HG03565 (cell line): Measurements from ENCODE around the gene WDR41.
"Not testable (repeated sequence)": the region's sequence is repeated elsewhere in the genome, so short reads cannot be mapped to it uniquely, and the experiment has no call there.

Experiments used
- ATAC-seq: cut with Tn5 transposase; IDR thresholded peaks from one replicate; pipeline ENCODE4 v1.9.1; 2021; ENCODE audit warnings: mild to moderate bottlenecking, moderate library complexity; ENCODE audit not compliant: unreplicated experiment

WDR41 gene, protein sequence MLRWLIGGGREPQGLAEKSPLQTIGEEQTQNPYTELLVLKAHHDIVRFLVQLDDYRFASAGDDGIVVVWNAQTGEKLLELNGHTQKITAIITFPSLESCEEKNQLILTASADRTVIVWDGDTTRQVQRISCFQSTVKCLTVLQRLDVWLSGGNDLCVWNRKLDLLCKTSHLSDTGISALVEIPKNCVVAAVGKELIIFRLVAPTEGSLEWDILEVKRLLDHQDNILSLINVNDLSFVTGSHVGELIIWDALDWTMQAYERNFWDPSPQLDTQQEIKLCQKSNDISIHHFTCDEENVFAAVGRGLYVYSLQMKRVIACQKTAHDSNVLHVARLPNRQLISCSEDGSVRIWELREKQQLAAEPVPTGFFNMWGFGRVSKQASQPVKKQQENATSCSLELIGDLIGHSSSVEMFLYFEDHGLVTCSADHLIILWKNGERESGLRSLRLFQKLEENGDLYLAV

DNA sequence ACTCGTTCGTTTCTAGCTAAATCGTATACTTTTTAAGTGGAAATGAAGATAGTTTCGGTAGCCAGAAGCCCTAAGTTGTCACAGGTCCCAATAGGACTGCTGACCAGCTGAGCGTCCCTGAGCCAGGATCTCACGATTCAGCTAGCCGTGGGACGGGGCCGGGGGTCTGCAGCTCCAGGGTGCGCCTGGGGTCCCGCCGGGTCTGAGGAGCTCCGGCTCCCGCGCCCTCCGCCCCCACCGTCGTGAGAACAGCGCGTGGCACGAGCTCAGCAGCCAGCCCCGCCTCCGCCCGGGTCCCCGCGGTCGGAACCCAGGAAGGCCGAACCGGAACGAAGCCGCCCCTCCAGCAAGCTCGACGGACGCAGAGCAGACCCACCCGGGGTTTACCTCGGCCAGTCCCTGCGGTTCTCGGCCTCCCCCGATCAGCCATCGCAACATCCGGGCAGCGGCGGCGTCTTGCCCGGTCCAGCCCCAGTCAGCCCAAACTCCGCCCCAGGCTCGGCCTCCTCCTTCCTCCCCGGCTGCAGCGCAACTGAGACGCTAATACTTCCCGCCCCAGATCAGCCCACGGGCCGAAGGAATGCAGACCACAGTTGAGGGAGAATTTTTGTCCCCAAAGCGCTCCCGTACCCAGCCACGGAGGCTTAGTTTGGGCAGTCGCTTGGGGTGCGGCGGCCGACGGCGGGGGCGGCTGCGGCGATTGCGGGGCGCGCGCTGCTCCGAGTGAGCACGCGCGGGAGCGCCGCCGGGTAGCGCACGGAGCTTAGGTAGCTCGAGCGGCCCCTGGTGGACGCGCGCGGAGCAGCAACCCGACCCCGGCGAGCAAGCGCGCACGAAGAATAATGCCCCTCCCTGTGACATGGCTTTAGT lies at the start of gene WDR41:
WDR41 (minus strand) TSS at position 534 of the 870 bp plus-strand sequence; CDS start at position 438, 96 bp downstream.
- ATAC-seq = peak; percentile 74

DNA sequence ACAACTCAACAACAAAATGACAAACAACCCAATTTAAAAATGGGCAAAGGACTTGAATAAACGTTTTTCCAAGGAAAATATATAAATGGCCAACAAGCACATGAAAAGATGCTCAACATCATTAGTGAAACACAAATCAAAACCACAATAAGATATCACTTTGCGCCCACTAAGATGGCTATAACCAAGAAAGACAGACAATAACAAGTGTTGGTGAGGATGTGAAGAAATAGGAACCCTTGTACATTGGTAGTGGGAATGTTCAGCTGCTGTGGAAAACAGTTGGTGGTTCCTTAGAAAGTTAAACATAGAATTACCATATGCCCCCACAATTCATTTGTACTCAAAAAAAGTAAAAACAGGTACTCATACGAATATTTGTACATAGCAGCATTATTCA lies 39.2 kb upstream of the WDR41 start:
- no peak for ATAC-seq

DNA sequence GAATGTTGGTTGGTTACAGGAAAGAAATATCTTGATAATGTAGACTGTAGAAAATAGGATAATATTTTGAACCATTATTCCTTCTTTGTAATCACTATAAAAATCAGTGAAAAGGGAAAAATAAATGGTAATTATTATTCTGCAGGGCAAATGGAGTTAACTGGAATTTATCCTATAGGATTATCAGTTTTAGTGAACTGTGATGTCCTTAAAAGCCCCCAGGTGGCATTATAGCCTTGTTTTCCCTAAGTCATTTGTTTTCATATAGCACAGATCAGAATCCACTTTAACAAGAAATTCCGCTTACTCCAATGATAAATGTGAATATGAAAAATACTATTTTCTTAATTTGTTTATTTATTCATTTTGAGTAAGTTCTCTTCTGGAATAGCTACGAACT lies 26.2 kb upstream of the WDR41 start:
- ATAC-seq = no peak

DNA sequence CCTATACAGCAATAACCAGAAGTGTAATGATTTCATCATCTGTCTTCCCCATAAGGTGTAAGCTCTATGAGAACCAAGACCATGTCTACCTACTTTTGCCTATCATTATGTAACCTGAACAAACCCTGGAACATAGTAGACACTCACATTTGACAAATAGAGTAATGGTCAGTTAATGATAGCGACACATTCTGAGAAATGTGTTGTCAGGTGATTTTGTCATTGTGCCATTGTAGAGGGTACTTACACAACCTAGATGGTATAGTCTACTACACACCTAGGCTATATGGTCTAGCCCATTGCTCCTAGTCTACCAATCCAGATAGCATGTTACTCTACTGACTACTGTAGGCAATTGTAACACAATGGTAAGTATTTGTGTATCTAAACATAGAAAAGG lies 22.3 kb upstream of the WDR41 start:
- ATAC-seq = no peak

DNA sequence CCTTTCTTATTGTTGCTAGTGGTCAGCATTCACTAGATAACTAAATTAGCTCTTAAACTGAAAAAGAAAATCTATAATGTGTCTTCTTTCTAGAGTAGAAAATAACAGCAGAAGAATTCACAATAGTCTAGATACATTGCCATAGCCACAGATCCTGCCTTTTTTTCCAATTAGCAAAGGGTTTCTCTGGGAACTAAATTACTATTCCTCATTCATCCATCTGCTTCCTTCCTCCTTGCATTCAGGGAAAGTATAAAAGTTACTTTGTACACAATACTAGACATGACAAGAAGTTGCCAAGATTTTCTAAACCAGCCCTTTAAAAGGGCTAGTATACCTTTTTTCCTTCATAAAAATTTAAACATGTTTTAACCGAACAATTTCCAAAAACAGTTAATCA lies 21.2 kb upstream of the WDR41 start:
- no peak for ATAC-seq

DNA sequence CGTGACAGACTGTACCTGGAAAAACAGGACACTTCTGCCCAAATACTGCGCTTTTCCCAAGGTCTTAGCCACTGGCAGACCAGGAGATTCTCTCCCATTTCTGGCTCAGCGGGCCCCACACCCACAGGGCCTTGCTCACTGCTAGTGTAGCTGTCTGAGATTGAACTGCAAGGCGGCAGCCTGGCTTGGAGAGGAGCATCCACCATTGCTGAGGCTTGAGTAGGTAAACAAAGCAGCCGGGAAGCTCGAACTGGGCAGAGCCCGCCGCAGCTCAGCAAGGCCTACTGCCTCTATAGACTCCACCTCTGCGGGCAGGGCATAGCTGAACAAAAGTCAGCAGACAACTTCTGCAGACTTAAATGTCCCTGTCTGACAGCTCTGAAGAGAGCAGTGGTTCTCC lies 9.0 kb upstream of the WDR41 start:
- not testable (repeated sequence) for ATAC-seq

DNA sequence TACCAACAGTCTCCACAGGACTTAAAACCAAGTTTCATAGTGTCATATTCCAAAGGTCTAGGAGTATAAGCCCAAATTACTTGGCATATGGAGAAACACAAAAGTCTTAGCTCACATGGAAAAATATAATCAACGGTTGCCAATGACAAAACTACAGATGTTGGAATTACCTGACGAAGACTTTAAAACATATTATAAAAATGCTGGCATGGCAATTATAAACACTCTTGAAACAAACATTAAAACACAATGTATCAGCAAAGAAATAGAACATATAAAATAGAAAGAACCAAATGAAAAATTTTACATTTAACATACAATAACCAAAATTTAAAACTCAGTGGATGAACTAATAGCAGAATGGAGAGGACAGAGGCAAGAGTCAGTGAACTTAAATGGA lies 7.9 kb upstream of the WDR41 start:
- ATAC-seq = no peak

DNA sequence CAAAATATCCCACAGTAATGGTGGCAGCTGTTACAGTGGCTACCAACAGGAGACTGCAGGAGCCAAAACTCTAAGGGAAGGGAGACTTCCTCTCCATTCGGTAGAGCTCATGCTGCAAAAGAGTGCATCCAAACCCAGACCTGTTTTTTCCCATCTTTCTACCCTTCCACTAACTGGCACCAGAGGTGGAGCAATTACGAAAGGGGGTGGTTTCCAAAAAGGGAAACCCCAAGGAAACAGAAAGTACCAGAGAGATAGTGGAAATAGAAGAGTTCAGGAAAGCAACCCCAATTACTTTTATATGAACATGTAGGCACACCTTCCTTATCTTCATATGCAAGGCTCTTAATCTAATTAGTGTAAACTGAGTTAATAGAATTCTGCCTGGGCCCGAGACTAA lies 7.3 kb upstream of the WDR41 start:
- no peak for ATAC-seq

DNA sequence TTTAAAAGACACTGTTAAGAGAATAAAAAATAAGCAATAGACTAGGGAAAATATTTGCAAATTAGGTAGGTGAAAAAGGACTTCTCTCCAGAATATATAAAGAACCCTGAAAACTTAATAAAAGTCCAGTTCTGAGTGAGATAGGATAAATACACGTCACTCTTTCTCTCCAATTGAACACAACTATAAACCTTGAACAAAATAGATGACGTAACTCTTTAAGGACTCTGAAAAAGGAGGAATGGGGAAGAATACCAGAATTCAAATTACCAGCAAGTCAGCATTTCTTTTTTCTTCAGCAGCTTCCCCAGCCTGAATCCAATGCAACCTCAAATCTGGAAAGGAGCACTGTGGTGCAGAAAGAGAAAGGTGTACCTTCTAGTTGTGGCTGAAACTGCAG lies 6.8 kb upstream of the WDR41 start:
- ATAC-seq = no peak

DNA sequence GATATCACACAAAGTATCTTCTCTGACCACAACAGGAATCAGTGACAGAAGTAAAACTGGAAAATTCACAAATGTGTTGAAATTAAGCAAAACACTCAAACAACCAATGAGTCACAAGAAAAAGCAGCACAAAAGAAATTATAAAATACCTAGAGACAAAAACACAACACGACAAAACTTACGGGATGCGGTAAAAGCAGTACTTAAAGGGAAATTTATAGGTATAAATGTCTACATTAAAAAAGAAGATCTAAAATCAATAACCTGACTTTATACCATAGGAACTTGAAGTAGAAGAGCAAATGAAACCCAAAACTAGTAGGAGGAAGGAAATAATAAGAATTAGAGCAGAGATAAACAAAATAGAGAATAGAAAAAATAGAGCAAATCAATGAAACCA lies 2.8 kb upstream of the WDR41 start:
- no peak for ATAC-seq

DNA sequence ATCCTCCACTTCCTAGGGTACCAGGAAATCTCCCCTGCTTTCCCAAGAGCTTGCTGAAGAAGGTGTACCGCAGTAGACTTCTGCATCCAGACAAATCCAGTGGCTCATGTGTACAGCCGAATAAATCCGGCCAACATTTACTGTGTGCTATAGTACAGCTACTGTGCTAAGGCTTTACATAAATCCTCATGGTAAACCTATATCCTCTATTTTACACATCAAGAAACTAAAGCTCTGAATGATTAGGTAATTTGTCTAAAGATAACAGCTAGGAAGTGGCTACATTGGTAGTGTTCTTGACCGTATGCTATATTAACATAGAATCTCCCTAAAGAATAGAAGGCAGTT lies 511 bp upstream of the WDR41 start:
- peak; percentile 11 for ATAC-seq

DNA sequence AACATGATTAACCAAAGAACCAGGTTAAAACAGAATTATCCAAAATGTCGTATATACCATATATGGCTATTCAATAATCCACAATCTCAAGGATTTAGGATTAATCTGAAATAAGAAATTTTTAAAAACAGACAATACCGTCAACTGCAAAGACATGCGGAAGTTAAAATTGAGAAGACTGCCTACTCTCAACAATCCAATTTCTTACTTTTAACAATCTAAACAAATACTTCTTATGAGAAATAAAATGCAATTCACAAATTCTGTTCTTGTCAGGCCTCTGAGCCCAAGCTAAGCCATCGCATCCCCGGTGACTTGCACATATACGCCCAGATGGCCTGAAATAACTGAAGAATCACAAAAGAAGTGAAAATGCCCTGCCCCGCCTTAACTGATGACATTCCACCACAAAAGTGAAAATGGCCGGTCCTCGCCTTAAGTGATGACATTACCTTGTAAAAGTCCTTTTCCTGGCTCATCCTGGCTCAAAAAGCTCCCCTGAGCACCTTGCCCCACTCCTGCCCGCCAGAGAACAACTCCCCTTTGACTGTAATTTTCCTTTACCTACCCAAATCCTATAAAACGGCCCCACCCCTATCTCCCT lies 1.3 kb downstream of the WDR41 start:
- ATAC-seq = not testable (repeated sequence)

DNA sequence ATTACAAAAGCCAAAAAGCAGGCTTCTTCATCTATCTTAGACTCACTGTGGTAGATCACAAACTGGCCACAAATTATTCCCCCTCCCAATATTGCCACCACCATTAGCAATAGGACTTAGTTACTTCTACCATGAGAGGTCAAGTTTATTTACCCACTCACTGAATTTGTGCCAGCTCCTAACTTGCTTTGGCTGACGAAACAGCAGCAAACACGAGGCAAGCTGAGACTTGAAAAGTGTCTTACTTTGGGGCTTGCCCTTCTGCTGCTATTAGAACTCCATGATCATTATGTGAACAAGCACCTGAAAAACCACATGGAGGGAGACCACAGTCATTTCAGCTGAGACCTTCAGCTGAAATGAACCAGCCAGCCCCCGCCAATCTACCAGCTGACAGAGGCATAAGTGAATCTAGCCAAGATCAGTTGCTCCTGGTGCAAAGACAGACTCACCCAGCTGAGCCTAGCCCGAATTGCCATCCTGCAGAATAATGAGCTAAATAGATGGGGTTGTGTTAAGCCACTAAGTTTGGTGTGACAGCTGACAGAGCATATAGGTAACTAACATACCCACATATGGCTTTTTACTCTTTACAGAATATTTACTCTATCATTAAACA lies 5.7 kb downstream of the WDR41 start:
- no peak for ATAC-seq

DNA sequence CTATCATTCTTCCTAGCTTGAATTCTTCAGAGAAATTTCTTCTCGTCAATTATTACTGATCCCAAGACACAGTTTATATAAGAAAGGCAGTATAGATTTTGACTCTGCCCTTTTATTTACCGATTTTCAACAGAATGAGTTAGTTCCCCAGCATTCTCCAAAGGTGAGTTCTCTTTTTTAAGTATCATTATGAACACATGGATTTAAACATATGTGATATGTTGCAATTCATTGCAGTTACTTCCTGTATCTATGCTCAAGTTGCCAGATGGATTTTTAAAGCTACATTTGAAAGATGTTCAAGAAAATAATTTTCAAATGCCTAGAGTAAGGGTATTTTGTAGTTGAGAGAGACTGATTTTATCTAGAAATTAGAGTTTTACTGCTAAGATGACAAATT lies 8.4 kb downstream of the WDR41 start:
- ATAC-seq = no peak

DNA sequence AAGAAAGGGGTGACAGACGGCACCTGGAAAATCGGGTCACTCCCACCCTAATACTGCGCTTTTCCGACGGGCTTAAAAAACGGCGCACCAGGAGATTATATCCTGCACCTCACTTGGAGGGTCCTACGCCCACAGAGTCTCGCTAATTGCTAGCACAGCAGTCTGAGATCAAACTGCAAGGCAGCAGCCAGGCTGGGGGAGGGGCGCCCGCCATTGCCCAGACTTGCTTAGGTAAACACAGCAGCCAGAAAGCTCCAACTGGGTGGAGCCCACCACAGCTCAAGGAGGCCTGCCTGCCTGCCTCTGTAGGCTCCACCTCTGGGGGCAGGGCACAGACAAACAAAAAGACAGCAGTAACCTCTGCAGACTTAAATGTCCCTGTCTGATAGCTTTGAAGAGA lies 17.1 kb downstream of the WDR41 start:
- not testable (repeated sequence) for ATAC-seq

DNA sequence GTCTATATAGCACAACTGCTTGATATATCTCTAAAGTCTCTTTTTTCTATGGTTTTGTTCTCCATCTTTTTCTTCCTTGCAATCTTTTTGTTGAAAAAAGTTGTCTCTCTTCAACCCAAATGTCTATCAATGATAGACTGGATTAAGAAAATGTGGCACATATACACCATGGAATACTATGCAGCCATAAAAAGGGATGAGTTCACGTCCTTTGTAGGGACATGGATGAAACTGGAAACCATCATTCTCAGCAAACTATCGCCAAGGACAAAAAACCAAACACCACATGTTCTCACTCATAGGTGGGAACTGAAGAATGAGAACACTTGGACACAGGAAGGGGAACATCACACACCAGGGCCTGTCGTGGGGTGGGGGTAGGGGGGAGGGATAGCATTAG lies 23.2 kb downstream of the WDR41 start:
- not testable (repeated sequence) for ATAC-seq

DNA sequence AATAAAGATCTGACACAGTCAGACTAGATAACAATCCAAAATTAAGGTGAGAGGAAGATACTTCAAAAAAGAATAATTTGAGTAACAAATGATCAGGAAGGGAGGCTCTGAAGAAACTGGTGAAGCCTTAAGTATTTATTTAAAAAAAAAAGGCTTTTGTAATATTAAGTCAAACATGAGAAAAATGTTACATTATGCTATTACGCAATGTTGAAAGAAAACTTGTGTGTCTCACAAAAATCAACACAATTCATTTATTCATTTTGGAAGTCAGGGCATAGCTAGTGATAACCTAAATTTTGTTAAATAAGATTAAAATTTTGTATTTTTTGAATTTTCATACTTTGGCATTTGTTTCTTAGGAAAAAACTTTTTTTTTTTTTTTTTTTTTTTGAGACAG lies 28.2 kb downstream of the WDR41 start:
- no peak for ATAC-seq

DNA sequence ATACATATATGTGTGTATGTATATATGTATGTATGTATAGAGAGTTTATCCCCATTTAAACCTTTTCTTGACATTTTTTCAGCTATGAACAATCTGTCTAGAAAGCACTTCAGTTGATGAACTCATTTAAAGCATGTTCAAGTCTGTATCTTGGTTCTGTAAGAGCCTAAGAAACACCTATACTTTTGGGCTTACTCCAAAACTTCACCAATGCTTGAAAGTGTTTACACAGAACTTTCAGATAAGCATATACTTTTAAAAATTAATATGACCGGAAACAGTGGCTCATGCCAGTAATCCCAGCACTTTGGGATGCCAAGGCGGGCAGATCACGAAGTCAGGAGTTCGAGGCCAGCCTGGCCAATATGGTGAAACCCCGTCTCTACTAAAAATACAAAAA lies 30.8 kb downstream of the WDR41 start:
- ATAC-seq = no peak

DNA sequence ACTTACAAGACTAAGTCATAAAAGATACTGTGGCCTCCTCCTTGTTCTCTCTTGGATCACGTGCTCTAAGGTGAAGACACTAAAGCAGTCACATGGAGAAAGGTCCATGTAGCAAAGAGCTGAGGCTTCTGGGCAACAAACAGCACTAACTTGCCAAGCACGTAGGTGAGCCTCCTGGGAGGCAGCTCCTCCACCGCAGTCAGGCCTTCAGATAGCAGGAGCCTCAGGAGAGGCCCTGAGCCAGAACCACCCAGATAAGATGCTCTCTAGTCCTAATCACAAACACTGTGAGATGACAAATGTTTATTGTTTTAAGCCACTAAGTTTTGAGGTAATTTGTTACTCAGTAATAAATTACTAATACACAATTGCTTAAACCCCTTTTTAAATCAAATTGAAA lies 38.0 kb downstream of the WDR41 start:
- ATAC-seq = no peak

DNA sequence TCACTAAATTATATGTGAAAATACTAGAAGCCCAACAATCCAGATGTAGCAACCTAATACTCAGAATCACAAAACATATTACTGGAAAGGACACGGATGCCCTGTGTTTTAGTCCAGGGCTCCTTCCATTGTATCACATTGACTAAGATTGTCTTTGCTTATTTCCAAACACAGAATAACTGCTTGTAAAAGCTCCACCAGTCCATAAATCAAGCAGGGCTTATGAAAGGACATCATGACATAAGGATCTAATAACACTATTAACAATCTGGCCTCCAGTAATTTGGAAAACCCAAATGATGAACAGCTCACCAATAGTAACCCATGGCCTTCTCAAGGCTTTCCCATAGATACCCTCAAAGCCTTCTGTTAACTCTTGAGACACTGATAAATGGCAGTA lies 39.8 kb downstream of the WDR41 start:
- no peak for ATAC-seq

DNA sequence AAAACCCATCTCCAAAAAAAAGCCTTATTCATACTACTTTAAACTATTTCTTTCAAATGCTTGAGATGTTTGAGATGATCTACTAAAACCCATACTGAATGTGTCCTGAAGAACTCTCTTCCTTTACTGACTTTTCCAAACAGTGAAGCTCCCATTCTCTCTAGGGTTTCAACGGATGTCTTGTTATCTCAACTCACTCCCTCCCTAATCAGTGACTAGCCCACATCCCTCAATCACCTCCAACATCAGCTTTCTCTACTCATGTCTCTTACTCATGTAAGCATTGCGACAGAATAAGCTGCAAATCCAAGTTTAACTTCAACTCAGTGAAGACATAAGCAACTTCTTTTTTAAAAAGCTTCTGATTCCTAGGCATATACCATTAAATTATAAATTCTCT lies 42.1 kb downstream of the WDR41 start:
- no peak for ATAC-seq
